SH-SY5Y (cell line): ENCODE measurements around the gene MBD3.

Experiments used
- GATA2 ChIP-seq: IDR thresholded peaks from 2 replicates; pipeline ENCODE4 v1.6.1; 2011; ENCODE audit warnings: mild to moderate bottlenecking, low read depth, low read length
- GATA3 ChIP-seq: IDR thresholded peaks from 2 replicates; pipeline ENCODE4 v1.6.1; 2011; ENCODE audit warnings: low read depth, mild to moderate bottlenecking, low read length, moderate library complexity

Gene MBD3, protein sequence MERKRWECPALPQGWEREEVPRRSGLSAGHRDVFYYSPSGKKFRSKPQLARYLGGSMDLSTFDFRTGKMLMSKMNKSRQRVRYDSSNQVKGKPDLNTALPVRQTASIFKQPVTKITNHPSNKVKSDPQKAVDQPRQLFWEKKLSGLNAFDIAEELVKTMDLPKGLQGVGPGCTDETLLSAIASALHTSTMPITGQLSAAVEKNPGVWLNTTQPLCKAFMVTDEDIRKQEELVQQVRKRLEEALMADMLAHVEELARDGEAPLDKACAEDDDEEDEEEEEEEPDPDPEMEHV

DNA sequence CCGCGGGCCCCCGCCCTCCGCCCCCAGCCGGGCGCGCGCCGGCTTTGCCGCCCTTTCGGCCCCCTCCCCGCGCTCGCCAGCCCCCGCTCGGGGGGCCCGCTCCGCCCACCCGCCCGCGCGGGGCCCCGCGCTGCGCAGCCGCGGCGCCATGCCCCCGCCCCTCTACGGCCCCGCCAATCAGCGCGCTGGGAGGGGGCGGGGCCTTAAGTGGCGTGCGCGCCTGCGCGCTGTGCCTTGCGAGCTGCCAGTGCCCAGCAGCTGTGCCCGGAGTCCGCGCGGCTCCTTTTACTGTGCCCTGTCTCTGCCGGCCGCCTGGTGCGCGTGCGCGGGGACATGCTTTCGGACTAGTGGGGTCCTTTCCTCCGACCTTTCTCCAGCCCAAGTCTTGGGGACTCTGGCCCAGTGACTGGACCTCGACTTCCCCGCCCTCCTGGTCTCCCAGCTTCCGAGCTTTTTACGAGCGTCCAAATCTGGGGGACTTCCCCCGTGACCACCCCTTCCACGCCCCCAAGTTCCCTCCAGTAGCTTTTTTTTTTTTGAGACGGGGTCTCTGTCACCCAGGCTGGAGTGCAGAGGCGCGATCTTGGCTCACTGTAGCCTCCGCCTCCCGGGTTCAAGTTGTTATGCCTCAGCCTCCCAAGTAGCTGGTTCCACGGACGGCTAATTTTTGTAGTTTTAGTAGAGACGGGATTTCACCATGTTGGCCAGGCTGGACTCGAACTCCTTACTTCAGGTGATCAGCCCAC lies at the start of gene MBD3:
MBD3 (minus strand) TSS at position 111 of the 746 bp plus-strand sequence. CDS start 234 bp downstream, outside the sequence.
- no peak for TF ChIP-seq GATA2

DNA sequence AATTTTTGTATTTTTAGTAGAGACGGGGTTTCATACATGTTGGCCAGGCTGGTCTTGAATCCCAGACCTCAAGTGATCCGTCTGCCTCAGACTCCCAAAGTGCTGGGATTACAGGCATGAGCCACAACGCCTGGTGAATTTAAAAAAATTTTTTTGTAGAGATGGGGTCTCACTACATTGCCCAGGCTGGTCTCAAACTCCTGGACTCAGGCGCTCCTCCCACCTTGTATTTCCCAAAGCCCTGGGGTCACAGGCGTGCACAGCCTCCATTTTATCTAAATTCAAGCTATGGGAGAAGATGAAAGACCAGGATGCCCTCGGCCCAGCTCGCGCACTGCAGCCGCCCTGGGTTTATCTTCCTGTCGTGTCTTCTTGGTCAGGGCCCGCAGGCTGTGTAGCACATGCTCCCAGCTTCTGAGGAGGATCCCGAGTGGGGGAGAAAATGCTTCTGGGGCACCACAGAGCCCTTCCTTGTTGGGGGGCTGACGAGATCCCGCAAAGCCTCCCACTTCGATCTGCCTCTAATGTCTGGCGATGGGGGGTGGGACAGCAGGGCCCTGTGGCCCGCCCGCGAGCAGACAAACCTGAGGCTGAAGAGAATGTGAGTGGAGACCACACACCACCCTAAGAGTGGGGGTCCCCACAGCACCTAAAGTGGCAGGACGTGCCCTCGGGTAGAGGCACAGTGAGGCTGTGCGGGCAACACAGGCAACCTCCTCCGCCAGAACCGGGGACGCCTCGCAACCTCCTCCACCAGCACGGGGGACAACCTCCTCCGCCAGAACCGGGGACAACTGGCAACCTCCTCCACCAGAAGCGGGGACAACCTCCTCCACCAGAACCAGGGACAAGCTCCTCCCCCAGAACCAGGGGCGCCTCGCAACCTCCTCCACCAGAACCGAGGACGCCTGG lies 43.9 kb upstream of the MBD3 start:
- TF ChIP-seq GATA3 = no peak
- no peak for TF ChIP-seq GATA2

DNA sequence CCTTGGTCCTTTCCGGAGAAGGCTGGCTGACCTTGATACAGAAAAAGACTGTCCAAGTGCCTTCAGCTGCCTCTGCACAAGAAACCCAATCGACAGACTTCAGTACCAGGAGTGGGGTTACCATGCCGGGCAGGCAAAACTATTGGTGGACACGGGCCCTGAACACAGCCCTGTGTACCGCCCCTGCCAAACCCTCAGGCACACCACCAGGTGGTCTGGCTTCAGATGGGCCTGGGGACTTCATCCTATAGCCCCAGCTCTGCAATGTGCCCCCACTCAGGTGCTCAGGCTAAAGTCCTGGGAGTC lies 42.2 kb upstream of the MBD3 start:
- TF ChIP-seq GATA2 (no peak), GATA3 (no peak)

DNA sequence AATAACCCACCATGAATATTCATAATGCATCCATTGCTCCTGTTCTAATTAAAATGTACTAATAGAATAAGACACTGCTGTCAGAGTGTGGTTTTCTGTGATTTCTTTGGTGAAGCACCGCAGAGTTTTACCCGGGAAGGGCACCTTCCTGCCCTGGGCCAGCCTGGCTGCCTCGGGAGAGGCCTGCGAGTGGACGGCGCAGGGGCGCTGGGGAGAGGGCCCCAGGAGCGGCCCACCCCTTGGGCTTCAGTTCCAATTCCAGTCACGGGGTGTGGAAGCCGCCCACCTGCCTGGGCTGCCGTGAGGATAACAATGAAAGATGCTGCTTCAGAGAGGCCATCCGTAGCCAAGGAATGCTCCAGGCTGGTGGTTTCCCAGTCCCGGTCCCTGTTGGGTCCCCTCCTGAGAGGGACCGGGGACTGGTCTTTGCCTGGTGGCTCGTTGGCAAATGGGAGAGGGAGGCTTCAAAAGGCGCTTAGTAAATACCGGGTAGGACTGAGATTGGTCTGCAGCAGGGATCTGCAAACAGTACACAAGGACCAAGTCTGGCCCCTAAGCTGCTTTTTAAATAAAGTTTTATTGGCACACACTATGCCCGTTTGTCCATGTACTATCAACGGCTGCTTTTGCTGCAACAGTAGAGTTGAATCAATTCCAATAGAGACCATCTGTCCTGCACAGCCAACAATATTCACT lies 41.7 kb upstream of the MBD3 start:
- no peak for TF ChIP-seq GATA2
- TF ChIP-seq GATA3 = no peak

DNA sequence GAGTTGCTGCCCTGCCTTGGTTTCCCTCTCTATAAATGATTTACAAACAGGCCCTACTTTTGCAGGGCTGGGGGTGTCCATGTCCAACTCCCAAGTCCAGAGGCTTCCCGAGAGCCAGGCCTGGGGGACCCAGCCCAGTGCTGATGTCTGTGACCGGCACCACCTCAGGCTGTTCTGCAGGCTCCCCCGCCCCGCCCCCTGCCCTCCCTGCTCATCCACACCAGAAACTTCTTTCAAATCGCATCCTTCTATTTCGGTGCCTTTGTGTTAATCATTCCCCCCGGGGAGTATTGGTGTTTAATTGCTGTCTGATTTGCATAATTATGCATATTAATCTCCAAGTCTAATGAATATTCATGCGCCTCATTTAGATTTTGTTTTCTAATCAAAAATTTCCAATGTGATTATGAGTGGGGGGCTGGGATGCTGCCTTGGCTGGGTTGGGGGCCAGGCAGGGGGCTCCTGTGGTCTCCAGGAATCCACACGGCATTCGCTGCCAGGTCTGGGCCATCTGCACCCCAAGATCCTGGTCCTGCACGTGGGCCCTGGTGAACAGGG lies 40.7 kb upstream of the MBD3 start:
- TF ChIP-seq GATA2 (no peak), GATA3 (no peak)

DNA sequence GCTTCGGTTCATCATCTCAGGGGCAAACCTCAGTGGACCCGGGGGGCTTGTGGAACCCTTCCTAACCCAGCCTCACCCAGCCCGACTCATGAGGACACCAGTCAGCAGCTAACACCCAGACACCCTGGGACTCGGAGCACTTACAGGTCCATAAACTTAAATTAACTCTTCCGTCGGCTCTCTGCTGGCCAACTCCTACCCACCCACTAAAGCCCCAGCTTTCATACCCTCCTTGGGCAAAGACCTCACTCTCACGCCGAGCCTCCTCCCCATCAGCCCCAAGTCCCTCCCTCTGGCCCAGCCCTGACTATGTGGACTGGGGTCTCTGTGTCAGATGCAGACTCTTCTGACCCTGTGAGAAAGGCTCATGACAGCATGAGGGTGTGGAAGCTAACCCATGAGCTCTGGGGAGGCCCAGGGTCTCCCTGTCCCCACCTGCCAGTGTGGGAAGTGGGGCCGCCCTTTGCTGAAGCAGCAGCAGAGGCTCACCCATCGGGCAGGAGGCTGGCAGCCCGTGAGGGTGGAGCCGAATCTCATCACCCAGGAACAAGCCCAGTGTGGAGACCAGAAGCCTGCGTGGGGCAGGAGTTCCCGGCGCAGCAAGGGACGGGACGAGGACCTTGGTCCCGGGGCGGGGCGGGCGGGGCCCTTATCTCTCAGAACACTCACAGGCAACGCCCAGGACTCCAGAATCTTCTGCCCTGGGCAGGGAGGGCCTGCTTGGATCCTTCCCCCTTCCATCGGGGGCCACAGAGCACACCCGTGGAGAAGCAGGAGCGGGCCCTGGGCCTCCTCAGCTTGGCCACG lies 40.0 kb upstream of the MBD3 start:
- no peak for TF ChIP-seq GATA2
- no peak for TF ChIP-seq GATA3

DNA sequence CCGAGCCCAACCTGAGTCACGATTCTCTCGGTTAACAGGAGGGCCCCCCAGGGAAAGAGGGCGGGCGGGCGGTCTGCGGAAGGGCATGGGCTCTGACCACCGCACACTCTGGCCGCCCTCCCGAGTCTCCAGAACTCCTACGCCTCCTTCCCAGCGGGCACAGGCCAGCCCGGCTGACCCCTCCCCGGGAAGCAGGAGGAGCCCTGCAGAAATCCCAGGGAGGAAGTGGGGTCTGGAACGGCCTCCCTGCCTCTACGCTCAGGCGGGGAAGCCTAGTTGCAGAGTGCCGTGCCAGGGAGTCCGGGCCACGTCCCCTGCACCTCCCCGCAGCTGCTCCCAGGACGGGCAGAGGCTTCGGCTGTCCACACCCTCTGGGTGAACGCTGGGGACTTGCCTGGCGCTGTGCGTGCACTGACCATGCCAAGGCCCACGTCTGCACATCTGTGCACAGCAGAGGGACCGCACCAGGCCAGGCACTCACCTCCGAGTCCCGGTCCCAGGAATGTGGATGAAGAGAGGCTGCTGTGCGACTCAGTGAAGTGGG lies 39.0 kb upstream of the MBD3 start:
- TF ChIP-seq GATA3 (no peak), GATA2 (no peak)

DNA sequence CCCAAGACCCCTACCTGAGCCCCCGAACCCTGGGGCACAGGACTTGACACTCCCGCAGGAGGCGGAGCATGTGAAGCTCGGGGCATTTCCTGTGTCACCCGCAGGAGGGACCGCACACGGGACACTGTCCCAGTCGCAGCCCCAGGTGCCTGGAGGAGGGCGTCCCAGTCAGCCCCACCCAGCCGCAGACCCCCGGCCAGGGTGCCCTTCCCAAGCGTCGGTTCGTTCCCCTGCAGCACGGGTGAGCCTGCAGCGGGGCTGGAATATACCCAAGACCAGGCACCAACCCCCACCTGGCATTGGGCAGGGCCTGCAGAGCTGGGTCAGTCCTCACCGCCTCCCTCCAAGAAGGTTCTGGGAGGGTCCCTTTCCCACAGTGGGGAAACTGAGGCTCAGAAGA lies 38.1 kb upstream of the MBD3 start:
- TF ChIP-seq GATA3 = no peak
- no peak for TF ChIP-seq GATA2

DNA sequence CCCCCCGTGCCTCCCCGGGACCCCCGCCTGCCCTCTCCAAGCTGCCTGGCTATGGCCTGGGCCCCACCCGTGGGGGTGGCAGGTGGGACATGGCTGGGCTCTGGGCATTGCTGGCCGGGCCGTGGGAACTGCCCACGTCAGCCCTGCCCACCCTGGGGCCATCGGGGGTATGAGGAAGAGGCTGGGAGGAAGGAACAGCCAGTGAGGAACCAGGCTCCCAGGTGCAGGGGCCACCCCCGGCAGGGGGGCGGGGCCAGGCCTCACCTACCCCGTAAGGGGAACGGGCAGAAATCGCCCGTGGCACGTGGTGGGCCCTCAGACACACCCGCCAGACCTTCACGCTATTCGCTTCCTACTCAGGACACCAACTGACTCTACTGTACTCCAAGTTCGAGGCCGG lies 37.3 kb upstream of the MBD3 start:
- TF ChIP-seq GATA2 = no peak
- TF ChIP-seq GATA3 = no peak

DNA sequence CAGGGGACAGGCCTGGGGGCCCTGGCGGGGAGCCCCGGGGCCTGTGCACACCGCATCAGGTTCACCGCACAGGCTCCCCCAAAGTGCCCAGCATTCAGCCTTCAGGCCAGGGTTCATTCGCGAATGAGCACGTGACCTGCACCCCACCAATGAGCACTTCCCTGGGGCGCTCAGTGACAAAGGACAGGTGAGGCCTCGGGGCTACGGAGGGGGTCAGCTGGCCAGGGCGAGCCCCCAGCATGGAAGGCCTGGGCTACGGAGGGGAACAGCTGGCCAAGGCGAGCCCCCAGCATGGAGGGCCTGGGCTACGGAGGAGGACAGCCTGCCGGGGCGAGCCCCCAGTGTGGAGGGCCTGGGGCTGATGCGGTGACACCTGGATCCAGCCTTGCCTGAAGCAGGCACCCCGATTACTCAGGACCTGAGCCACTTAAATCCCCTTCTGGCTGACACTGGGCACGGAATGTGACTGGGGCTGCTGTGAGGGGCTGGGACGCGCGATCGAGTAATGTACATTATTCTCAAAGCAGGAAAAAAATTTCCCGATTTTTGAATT lies 36.7 kb upstream of the MBD3 start:
- TF ChIP-seq GATA3 (no peak), GATA2 (no peak)

DNA sequence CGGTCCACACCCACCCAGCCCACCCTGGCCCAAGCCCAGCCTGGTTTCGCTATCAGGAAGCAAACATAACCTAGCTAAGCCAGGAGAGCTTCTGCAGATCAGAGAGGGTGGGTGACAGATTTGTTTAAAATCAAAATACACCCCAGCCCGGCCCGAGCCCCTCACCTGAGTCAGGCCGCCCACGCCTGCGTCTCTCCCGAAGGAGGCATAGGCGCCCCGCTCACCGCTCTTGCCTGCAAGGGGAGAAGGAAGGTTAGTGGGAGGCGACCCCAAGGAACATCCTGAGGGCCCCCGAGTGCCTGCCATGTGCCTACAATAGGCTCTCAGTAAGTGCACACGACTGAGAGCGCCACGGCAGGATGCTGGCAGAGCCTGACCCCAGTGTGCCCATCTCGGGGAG lies 34.5 kb upstream of the MBD3 start:
- TF ChIP-seq GATA3 (no peak), GATA2 (no peak)

DNA sequence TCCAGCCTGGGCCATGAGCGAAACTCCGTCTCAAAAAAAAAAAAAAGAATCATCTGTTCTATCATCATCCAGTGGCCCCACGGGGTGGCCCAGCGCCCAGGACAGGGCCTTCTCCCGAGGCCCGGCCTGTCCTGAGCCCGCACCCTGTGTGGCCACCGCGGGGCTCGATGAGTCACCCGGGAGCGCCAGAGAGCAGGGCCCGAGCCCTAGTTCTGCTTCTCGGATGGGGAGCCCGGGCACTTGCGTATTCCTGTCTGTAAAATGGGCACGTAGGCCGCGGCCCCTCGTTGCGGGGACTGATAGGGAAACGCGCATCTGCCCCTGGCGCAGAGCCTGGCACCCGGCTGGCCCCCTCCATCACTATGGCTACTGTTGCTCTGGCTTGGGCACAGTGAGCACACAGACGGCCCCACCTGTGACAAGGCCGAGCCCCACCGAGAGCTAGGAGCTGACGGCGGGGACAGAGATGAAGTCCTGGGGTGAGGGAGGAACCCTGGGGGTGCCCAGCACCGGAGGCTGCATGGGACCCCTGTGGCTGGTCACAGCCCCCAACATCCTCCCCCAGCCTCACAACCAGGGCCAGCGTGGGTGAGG lies 33.8 kb upstream of the MBD3 start:
- TF ChIP-seq GATA2 (no peak), GATA3 (no peak)
